H1 (cell line): ENCODE data around the gene XCL1.

Experiments used
- BCL11A ChIP-seq, 2 experiments: IDR thresholded peaks; one replicate each; pipeline ENCODE4 v1.6.1; 2011; ENCODE audit warnings: low read depth in 2 of 2, low read length in 2 of 2, mild to moderate bottlenecking in 2 of 2
- CREB1 ChIP-seq: IDR thresholded peaks from 2 replicates; pipeline ENCODE4 v1.6.1; 2012; ENCODE audit warnings: inconsistent platforms
- CTCF ChIP-seq, 3 experiments: IDR thresholded peaks; 1 replicate in 2 of 3; 2 replicates in 1 of 3; pipeline versions ENCODE4 v1.5.1 to v1.6.1; 2011; ENCODE audit warnings: low read length in 3 of 3, mild to moderate bottlenecking in 3 of 3, inconsistent platforms in 2 of 3, low read depth in 1 of 3, moderate library complexity in 1 of 3; ENCODE audit not compliant: insufficient read depth in 1 of 3; ENCODE audit errors: control extremely low read depth in 1 of 3
- EZH2 ChIP-seq: fragments of 200-600 bp; sonication (generic); IDR thresholded peaks from 2 replicates; pipeline ENCODE4 v1.7.1; 2012; ENCODE audit warnings: low read depth, mild to moderate bottlenecking, moderate library complexity, low read length, inconsistent platforms; ENCODE audit not compliant: severe bottlenecking
- GABPA ChIP-seq: IDR thresholded peaks from 2 replicates; pipeline ENCODE4 v1.6.1; 2011; ENCODE audit warnings: mild to moderate bottlenecking, low read length, moderate library complexity, borderline replicate concordance; ENCODE audit not compliant: insufficient read depth
- HDAC2 ChIP-seq, 2 experiments: fragments of 300-600 bp in 1 of 2; sonication (generic) in 1 of 2; IDR thresholded peaks; 2 replicates each; pipeline ENCODE4 v1.6.1; 2011 to 2012; ENCODE audit warnings: low read depth in 2 of 2, low read length in 2 of 2, mild to moderate bottlenecking in 2 of 2, moderate library complexity in 2 of 2, borderline replicate concordance in 1 of 2, inconsistent platforms in 1 of 2
- JUND ChIP-seq: IDR thresholded peaks from 2 replicates; pipeline ENCODE4 v1.6.1; 2011; ENCODE audit warnings: mild to moderate bottlenecking, improper control_type of control experiment, low read length
- NRF1 ChIP-seq: IDR thresholded peaks from 2 replicates; pipeline ENCODE4 v1.6.1; 2011; ENCODE audit warnings: mild to moderate bottlenecking, low read depth, low read length, improper control_type of control experiment
- POLR2A ChIP-seq, 2 experiments: IDR thresholded peaks; 1 replicate in 1 of 2; 2 replicates in 1 of 2; pipeline ENCODE4 v1.6.1; 2011; ENCODE audit warnings: low read depth in 2 of 2, low read length in 2 of 2, mild to moderate bottlenecking in 2 of 2; ENCODE audit errors: control extremely low read depth in 1 of 2
- POLR2AphosphoS5 ChIP-seq: IDR thresholded peaks from 2 replicates; pipeline ENCODE4 v1.6.1; 2011; ENCODE audit warnings: low read depth, low read length
- SP4 ChIP-seq: IDR thresholded peaks from 2 replicates; pipeline ENCODE4 v1.6.1; 2012; ENCODE audit warnings: low read length, inconsistent platforms
- SUZ12 ChIP-seq: fragments of 200-600 bp; sonication (generic); IDR thresholded peaks from 2 replicates; pipeline ENCODE4 v1.6.1; 2012; ENCODE audit warnings: mild to moderate bottlenecking, inconsistent platforms, low read length, moderate library complexity, mixed read lengths
- YY1 ChIP-seq: IDR thresholded peaks from 2 replicates; pipeline ENCODE4 v1.6.1; 2011; ENCODE audit warnings: low read depth, mild to moderate bottlenecking, low read length
- TF ChIP-seq, protein P1 (sequence below): IDR thresholded peaks from 2 replicates; pipeline ENCODE4 v1.6.1; 2012; ENCODE audit warnings: low read length, inconsistent platforms

DNA sequence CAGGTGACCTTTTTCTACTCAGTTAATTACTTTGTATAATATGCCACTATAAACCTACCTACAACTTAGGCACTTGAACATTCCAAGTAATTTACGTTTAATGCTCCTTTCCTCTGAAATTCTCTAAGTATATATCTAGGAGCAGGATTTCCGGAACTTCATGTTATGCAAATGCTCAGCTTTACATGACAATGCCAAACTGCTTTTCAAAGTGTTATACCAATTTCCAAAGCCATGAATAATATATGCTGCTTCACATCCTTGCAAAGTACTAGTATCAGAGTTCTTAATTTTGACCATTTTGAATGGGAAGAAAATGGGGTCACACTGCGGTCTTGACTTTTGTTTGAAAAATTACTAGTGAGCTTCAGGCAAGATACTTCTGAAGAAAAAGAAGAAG, 5.8 kb upstream of the XCL1 start:
- TF ChIP-seq CTCF (IDR thresholded peaks at IDR 0.05; ENCODE audit: control extremely low read depth in 1 of 3, insufficient read depth in 1 of 3, low read depth in 1 of 3, low read length in 3 of 3), result no peak
- TF ChIP-seq GABPA, result no peak
- TF ChIP-seq CREB1, result no peak
- TF ChIP-seq EZH2, result no peak
- TF ChIP-seq SUZ12, result no peak
- no peak for TF ChIP-seq YY1
- no peak for TF ChIP-seq JUND
- TF ChIP-seq NRF1, result no peak
- TF ChIP-seq HDAC2 (IDR thresholded peaks at IDR 0.05; ENCODE audit: borderline replicate concordance in 1 of 2, low read depth in 2 of 2, low read length in 2 of 2), result no peak
- no peak for TF ChIP-seq POLR2AphosphoS5
- TF ChIP-seq SP4, result no peak
- no peak for TF ChIP-seq POLR2A (IDR thresholded peaks at IDR 0.05; ENCODE audit: control extremely low read depth in 1 of 2, low read depth in 2 of 2, low read length in 2 of 2)
- TF ChIP-seq, protein P1, sequence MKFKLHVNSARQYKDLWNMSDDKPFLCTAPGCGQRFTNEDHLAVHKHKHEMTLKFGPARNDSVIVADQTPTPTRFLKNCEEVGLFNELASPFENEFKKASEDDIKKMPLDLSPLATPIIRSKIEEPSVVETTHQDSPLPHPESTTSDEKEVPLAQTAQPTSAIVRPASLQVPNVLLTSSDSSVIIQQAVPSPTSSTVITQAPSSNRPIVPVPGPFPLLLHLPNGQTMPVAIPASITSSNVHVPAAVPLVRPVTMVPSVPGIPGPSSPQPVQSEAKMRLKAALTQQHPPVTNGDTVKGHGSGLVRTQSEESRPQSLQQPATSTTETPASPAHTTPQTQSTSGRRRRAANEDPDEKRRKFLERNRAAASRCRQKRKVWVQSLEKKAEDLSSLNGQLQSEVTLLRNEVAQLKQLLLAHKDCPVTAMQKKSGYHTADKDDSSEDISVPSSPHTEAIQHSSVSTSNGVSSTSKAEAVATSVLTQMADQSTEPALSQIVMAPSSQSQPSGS, result no peak
- TF ChIP-seq BCL11A (IDR thresholded peaks at IDR 0.05; ENCODE audit: low read depth in 2 of 2, low read length in 2 of 2), result no peak
